Sigmoid colon (tissue), 4 donors: ENCODE results near the gene NBAS.

Source experiments
- CTCF ChIP-seq, 4 experiments: fragments of 450-650 bp in 3 of 4; fragments of 200-600 bp in 1 of 4; IDR thresholded peaks; one replicate each; pipeline ENCODE4 v1.5.1; 2016 to 2019; ENCODE audit warnings: antibody characterized with exemption in 4 of 4, mild to moderate bottlenecking in 3 of 4, moderate library complexity in 2 of 4
- POLR2A ChIP-seq, 2 donors: fragments of 450-650 bp; IDR thresholded peaks; one replicate each; pipeline ENCODE4 v1.6.1; 2016; ENCODE audit warnings: antibody characterized with exemption in 2 of 2, mild to moderate bottlenecking in 2 of 2, moderate library complexity in 2 of 2
- POLR2AphosphoS5 ChIP-seq, 4 donors: sonication (generic); formaldehyde crosslinking; IDR thresholded peaks; one replicate each; pipeline ENCODE4 v1.6.1; 2017; ENCODE audit warnings: antibody characterized with exemption in 4 of 4

- no peak for TF ChIP-seq POLR2AphosphoS5 (IDR thresholded peaks at IDR 0.05)
- no peak for TF ChIP-seq CTCF (IDR thresholded peaks at IDR 0.05)
- no peak for TF ChIP-seq POLR2A (IDR thresholded peaks at IDR 0.05)
Measured at GRCh38 chr2:15447381-15447780, 113.8 kb downstream of the NBAS start.
